Measurements from ENCODE around the gene PEX13. TPM values are rescaled to one million over a fixed set of nuclear protein-coding genes. Genes with fewer than 3 reads are reported as not detected.
"Not testable (repeated sequence)": the region's sequence is repeated elsewhere in the genome, so short reads cannot be mapped to it uniquely, and the experiment has no call there.

Gene PEX13
- total RNA-seq, 4 donors from 2014 or later = 21.6 to 72.2 (median 48.6) TPM

- Histone ChIP-seq H3K36me3 (no peaks in the 10 kb centered on the region), H3K4me1 (no peaks in the 10 kb centered on the region), H3K27ac (no peak overlapping the region), H3K9me3 (no peaks in the 10 kb centered on the region), H3K27me3 (no peaks in the 10 kb centered on the region), H3K4me3 (no peak overlapping the region)
- TF ChIP-seq POLR2A (IDR thresholded peaks at IDR 0.05) (no peak), CTCF (IDR thresholded peaks at IDR 0.05) (no peak)
- intact Hi-C loops (cut with DNase I; ENCODE audit: low total_unique reads) = no loop called here
- no peak for DNase-seq
Observed at GRCh38 chr2:60976256-60976850, 41.2 kb upstream of the PEX13 start.

GRCh38 chr2:60976875-60977561, 40.5 kb upstream of the PEX13 start:
- Histone ChIP-seq H3K27me3 (no peaks in the 10 kb centered on the region), H3K4me1 (no peaks in the 10 kb centered on the region), H3K9me3 (no peaks in the 10 kb centered on the region), H3K36me3 (no peaks in the 10 kb centered on the region), H3K4me3 (no peak overlapping the region), H3K27ac (no peak overlapping the region)
- no peak for DNase-seq
- TF ChIP-seq POLR2A (IDR thresholded peaks at IDR 0.05) (no peak), CTCF (IDR thresholded peaks at IDR 0.05) (no peak)
- intact Hi-C loops (cut with DNase I; ENCODE audit: low total_unique reads) = no loop called here

GRCh38 chr2:60977562-60977895, 40.0 kb upstream of the PEX13 start:
- no peak for TF ChIP-seq POLR2A (IDR thresholded peaks at IDR 0.05)
- no peak for TF ChIP-seq CTCF (IDR thresholded peaks at IDR 0.05)
- no peaks in the 10 kb centered on the region for H3K9me3 ChIP-seq
- intact Hi-C loops (cut with DNase I; ENCODE audit: low total_unique reads) = no loop called here
- no peaks in the 10 kb centered on the region for H3K4me1 ChIP-seq
- no peaks in the 10 kb centered on the region for H3K27me3 ChIP-seq
- H3K27ac ChIP-seq = no peak overlapping the region
- H3K4me3 ChIP-seq = no peak overlapping the region
- DNase-seq = no peak
- no peaks in the 10 kb centered on the region for H3K36me3 ChIP-seq

GRCh38 chr2:60979231-60979630, 38.3 kb upstream of the PEX13 start:
- intact Hi-C loops (cut with DNase I; ENCODE audit: low total_unique reads) = no loop called here
- Histone ChIP-seq H3K4me1 (no peaks in the 10 kb centered on the region), H3K9me3 (no peaks in the 10 kb centered on the region), H3K36me3 (no peaks in the 10 kb centered on the region), H3K4me3 (no peak overlapping the region), H3K27ac (no peak overlapping the region), H3K27me3 (no peaks in the 10 kb centered on the region)
- TF ChIP-seq CTCF (IDR thresholded peaks at IDR 0.05) = no peak
- TF ChIP-seq POLR2A (IDR thresholded peaks at IDR 0.05) = no peak
- no peak for DNase-seq

GRCh38 chr2:60980071-60980815, 37.3 kb upstream of the PEX13 start:
- no peaks in the 10 kb centered on the region for H3K4me1 ChIP-seq
- DNase-seq = no peak
- no peak overlapping the region for H3K4me3 ChIP-seq
- no peaks in the 10 kb centered on the region for H3K27me3 ChIP-seq
- no peaks in the 10 kb centered on the region for H3K9me3 ChIP-seq
- intact Hi-C loops (cut with DNase I; ENCODE audit: low total_unique reads) = no loop called here
- no peak overlapping the region for H3K27ac ChIP-seq
- H3K36me3 ChIP-seq = no peaks in the 10 kb centered on the region
- no peak for TF ChIP-seq POLR2A (IDR thresholded peaks at IDR 0.05)
- no peak for TF ChIP-seq CTCF (IDR thresholded peaks at IDR 0.05)

- intact Hi-C loops (cut with DNase I; ENCODE audit: low total_unique reads); H3K4me3 ChIP-seq; H3K36me3 ChIP-seq; H3K27ac ChIP-seq; H3K27me3 ChIP-seq; DNase-seq; H3K4me1 ChIP-seq; H3K9me3 ChIP-seq: not testable (repeated sequence)
Observed at GRCh38 chr2:60982066-60982465, 35.5 kb upstream of the PEX13 start.
